GM23338 (cell line): ENCODE data around the gene XPNPEP2. TPM values are rescaled to one million over a fixed set of nuclear protein-coding genes. Genes with fewer than 3 reads are reported as not detected.

Source experiments
- ATAC-seq: fragments of 200-7000 bp; cut with Tn5 transposase; 3 replicates; pipeline ENCODE4 v1.9.1; 2020
- DNase-seq: peaks from one replicate; pipeline ENCODE4 v3.0.0-alpha.2; 2015; ENCODE audit warnings: low spot score
- H2AFZ ChIP-seq: fragments of 200-600 bp; sonication (generic); 2 replicates; pipeline ENCODE4 v1.8.0; 2016; ENCODE audit warnings: antibody characterized with exemption, mild to moderate bottlenecking, moderate library complexity
- H3F3A ChIP-seq: fragments of 200-600 bp; sonication (generic); replicated peaks from 2 replicates; pipeline ENCODE4 v1.8.0; 2017; ENCODE audit warnings: antibody characterized with exemption, mixed run types, low read depth
- H3K27ac ChIP-seq: fragments of 200-600 bp; sonication (generic); 2 replicates; pipeline ENCODE4 v1.6.1; 2016; ENCODE audit warnings: low read depth
- H3K27me3 ChIP-seq: fragments of 200-600 bp; sonication (generic); 2 replicates; pipeline ENCODE4 v1.8.0; 2016; ENCODE audit warnings: mild to moderate bottlenecking, mixed run types, moderate library complexity; ENCODE audit not compliant: insufficient read depth
- H3K36me3 ChIP-seq: fragments of 200-600 bp; sonication (generic); 2 replicates; pipeline ENCODE4 v1.8.0; 2016; ENCODE audit warnings: mild to moderate bottlenecking; ENCODE audit not compliant: insufficient read depth
- H3K4me1 ChIP-seq: fragments of 200-600 bp; sonication (generic); 2 replicates; pipeline ENCODE4 v1.8.0; 2016; ENCODE audit warnings: mild to moderate bottlenecking, moderate library complexity; ENCODE audit not compliant: insufficient read depth
- H3K4me2 ChIP-seq: fragments of 200-600 bp; sonication (generic); 2 replicates; pipeline ENCODE4 v1.7.1; 2017; ENCODE audit warnings: mixed run types
- H3K4me3 ChIP-seq: fragments of 200-600 bp; sonication (generic); 2 replicates; pipeline ENCODE4 v1.6.1; 2016; ENCODE audit warnings: mixed run types
- H3K79me2 ChIP-seq: fragments of 200-600 bp; sonication (generic); replicated peaks from 2 replicates; pipeline ENCODE4 v1.8.0; 2017; ENCODE audit warnings: mild to moderate bottlenecking; ENCODE audit not compliant: insufficient read depth
- H3K9me2 ChIP-seq: fragments of 200-600 bp; sonication (generic); 2 replicates; pipeline ENCODE4 v1.8.0; 2017; ENCODE audit not compliant: insufficient read depth
- H4K20me1 ChIP-seq: fragments of 200-600 bp; sonication (generic); replicated peaks from 2 replicates; pipeline ENCODE4 v1.8.0; 2017; ENCODE audit warnings: mild to moderate bottlenecking; ENCODE audit not compliant: insufficient read depth
- H3K27ac Mint-ChIP-seq: 2 replicates; pipeline ENCODE4 v1.8.0; 2020; ENCODE audit warnings: inconsistent platforms, mild to moderate bottlenecking, moderate library complexity, mixed read lengths
- H3K27me3 Mint-ChIP-seq: 3 replicates; pipeline ENCODE4 v1.8.0; 2022; ENCODE audit warnings: low read depth, mild to moderate bottlenecking, moderate library complexity, mixed read lengths, inconsistent platforms; ENCODE audit not compliant: insufficient read depth, poor library complexity
- H3K36me3 Mint-ChIP-seq: 3 replicates; pipeline ENCODE4 v1.8.0; 2021; ENCODE audit warnings: low read depth, mild to moderate bottlenecking, inconsistent platforms, moderate library complexity, mixed read lengths
- H3K4me1 Mint-ChIP-seq: 3 replicates; pipeline ENCODE4 v1.8.0; 2020; ENCODE audit warnings: mild to moderate bottlenecking, inconsistent platforms, mixed read lengths
- H3K4me3 Mint-ChIP-seq: 3 replicates; pipeline ENCODE4 v1.8.0; 2021; ENCODE audit warnings: moderate library complexity, mild to moderate bottlenecking, inconsistent platforms, mixed read lengths
- H3K9me3 Mint-ChIP-seq: 3 replicates; pipeline ENCODE4 v1.8.0; 2020; ENCODE audit warnings: moderate library complexity, mild to moderate bottlenecking, inconsistent platforms, mixed read lengths
- CREB1 ChIP-seq: fragments of 250-450 bp; sonication (Bioruptor Pico); IDR thresholded peaks from 2 replicates; pipeline ENCODE4 v1.5.0; 2020; ENCODE audit warnings: low read depth, mild to moderate bottlenecking, moderate library complexity
- CTCF ChIP-seq, 2 experiments: fragments of 200-600 bp in 1 of 2; sonication (generic) in 1 of 2; conservative IDR thresholded peaks; 2 replicates each; pipeline versions ENCODE4 v1.5.1 to v1.6.1; 2016 to 2017; ENCODE audit warnings: antibody characterized with exemption in 2 of 2, low read depth in 2 of 2, mild to moderate bottlenecking in 2 of 2, moderate library complexity in 1 of 2
- EZH2 ChIP-seq: fragments of 200-600 bp; sonication (generic); IDR thresholded peaks from one replicate; pipeline ENCODE4 v1.8.0; 2017; ENCODE audit warnings: antibody characterized with exemption, mild to moderate bottlenecking, low read depth; ENCODE audit not compliant: unreplicated experiment
- EZH2phosphoT487 ChIP-seq: fragments of 200-600 bp; sonication (generic); IDR thresholded peaks from one replicate; pipeline ENCODE4 v1.8.1; 2018; ENCODE audit warnings: antibody characterized with exemption; ENCODE audit not compliant: unreplicated experiment
- JUNB ChIP-seq: IDR thresholded peaks from one replicate; pipeline ENCODE4 v1.6.1; 2016; ENCODE audit warnings: antibody characterized with exemption; ENCODE audit not compliant: unreplicated experiment
- NANOG ChIP-seq: IDR thresholded peaks from 2 replicates; pipeline ENCODE4 v1.6.1; 2016; ENCODE audit warnings: antibody characterized with exemption, borderline replicate concordance
- POLR2AphosphoS5 ChIP-seq: IDR thresholded peaks from 2 replicates; pipeline ENCODE4 v1.6.1; 2016; ENCODE audit warnings: antibody characterized with exemption, low read depth
- STAT1 ChIP-seq: IDR thresholded peaks from one replicate; pipeline ENCODE4 v1.6.1; 2016; ENCODE audit warnings: antibody characterized with exemption; ENCODE audit not compliant: unreplicated experiment
- ZNF114 ChIP-seq: fragments of 250-450 bp; sonication (Bioruptor Pico); IDR thresholded peaks from 2 replicates; pipeline ENCODE4 v1.5.0; 2020; ENCODE audit warnings: mild to moderate bottlenecking, moderate library complexity
- polyA plus RNA-seq: library from polyadenylated mRNA; unstranded; fragments of >200 nt; fragmentation: Nextera tagmentation; extraction: Ambion mirVana; gene quantifications from 2 replicates; pipeline ENCODE4 v1.2.1, GENCODE V29; 2016
- total RNA-seq: library from RNA; depleted of rRNA; stranded (reverse); fragments of >200 nt; shearing (Covaris generic); gene quantifications from 2 replicates; pipeline ENCODE4 v1.2.3, GENCODE V29; 2014

XPNPEP2 gene
- total and polyA plus RNA-seq, 2 experiments from 2014 or later, result not detected

GRCh38 chrX:129717892-129718291 is 20.9 kb upstream of the XPNPEP2 start (continued):
- TF ChIP-seq CTCF (conservative IDR thresholded peaks at IDR 0.05; ENCODE audit: low read depth in 2 of 2), result no peak

- no peak for TF ChIP-seq ZNF114 (CRISPR knock-in tag)
- no peak for TF ChIP-seq POLR2AphosphoS5
- no peak for TF ChIP-seq CTCF (conservative IDR thresholded peaks at IDR 0.05; ENCODE audit: low read depth in 2 of 2)
- no peak for TF ChIP-seq JUNB
- no peak for TF ChIP-seq STAT1
- no peak for TF ChIP-seq EZH2
- no peak for TF ChIP-seq NANOG
- TF ChIP-seq EZH2phosphoT487, result no peak
- no peaks in the 10 kb centered on the region for H3K27me3 Mint-ChIP-seq
- no peaks in the 10 kb centered on the region; the same call in 2 of the 3 replicates for H3K9me3 Mint-ChIP-seq
- H3F3A ChIP-seq, result no peaks in the 10 kb centered on the region
- ATAC-seq (no peak), DNase-seq (no peak)
- no peaks in the 10 kb centered on the region for H3K36me3 ChIP-seq
- peaks cover 29% of the 10 kb centered on the region for H3K4me1 Mint-ChIP-seq
- H3K4me1 ChIP-seq, result peaks cover 6% of the 10 kb centered on the region; the same call in 1 of the 2 replicates
- H3K36me3 Mint-ChIP-seq, result no peaks in the 10 kb centered on the region
- H3K27ac Mint-ChIP-seq, result no peak overlapping the region
- no peak overlapping the region for H3K27ac ChIP-seq
- H3K27me3 ChIP-seq, result no peaks in the 10 kb centered on the region
- H3K79me2 ChIP-seq, result no peaks in the 10 kb centered on the region
- no peak overlapping the region for H3K4me3 ChIP-seq
- H3K4me2 ChIP-seq, result no peak overlapping the region
- no peak overlapping the region for H3K4me3 Mint-ChIP-seq
- H2AFZ ChIP-seq, result no peak overlapping the region
- H3K9me2 ChIP-seq, result no peaks in the 10 kb centered on the region
- H4K20me1 ChIP-seq, result no peaks in the 10 kb centered on the region
Measured at GRCh38 chrX:129718676-129719075, 20.1 kb upstream of the XPNPEP2 start.

DNA sequence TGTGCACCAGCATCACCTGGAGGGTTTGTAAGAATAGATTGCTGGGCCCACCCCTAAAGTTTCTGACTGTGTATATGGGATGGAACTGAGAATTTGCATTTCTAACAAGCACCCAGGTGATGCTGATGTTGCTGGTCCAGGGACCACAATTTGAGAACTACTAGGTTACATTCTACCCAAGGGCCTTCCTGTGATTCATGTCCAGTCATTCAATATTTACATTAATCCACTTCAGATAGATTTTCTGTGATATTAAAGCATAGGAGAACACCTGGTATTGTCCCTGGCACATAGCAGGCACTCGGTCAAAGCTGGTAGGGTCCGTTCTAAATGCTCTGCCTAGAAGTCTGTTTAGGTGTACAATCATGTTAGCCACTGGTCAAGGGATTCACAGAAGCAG is 19.5 kb upstream of the XPNPEP2 start:
- H3K4me1 ChIP-seq, result peaks cover 6% of the 10 kb centered on the region; the same call in 1 of the 2 replicates
- H3K9me2 ChIP-seq, result no peaks in the 10 kb centered on the region
- H3K9me3 Mint-ChIP-seq, result no peaks in the 10 kb centered on the region; the same call in 2 of the 3 replicates
- H3K27ac ChIP-seq, result no peak overlapping the region
- no peak overlapping the region for H3K27ac Mint-ChIP-seq
- H3F3A ChIP-seq, result no peaks in the 10 kb centered on the region
- H3K4me1 Mint-ChIP-seq, result peaks cover 30% of the 10 kb centered on the region
- no peak for ATAC-seq
- DNase-seq, result no peak
- H3K36me3 ChIP-seq, result no peaks in the 10 kb centered on the region
- H3K4me2 ChIP-seq, result no peak overlapping the region
- H3K27me3 Mint-ChIP-seq, result no peaks in the 10 kb centered on the region
- H4K20me1 ChIP-seq, result no peaks in the 10 kb centered on the region
- no peak overlapping the region for H3K4me3 Mint-ChIP-seq
- H3K27me3 ChIP-seq, result no peaks in the 10 kb centered on the region
- no peak overlapping the region for H3K4me3 ChIP-seq
- H3K36me3 Mint-ChIP-seq, result no peaks in the 10 kb centered on the region
- H2AFZ ChIP-seq, result no peak overlapping the region
- H3K79me2 ChIP-seq, result no peaks in the 10 kb centered on the region
- TF ChIP-seq EZH2phosphoT487 (no peak), POLR2AphosphoS5 (no peak), CREB1 (CRISPR knock-in tag) (no peak), STAT1 (no peak), NANOG (no peak), ZNF114 (CRISPR knock-in tag) (no peak), CTCF (conservative IDR thresholded peaks at IDR 0.05; ENCODE audit: low read depth in 2 of 2) (no peak)
